CD1c-positive myeloid dendritic cell (primary cell): ENCODE results near the gene DYNC1H1.
"Not testable (repeated sequence)": the region's sequence is repeated elsewhere in the genome, so short reads cannot be mapped to it uniquely, and the experiment has no call there.

Experiments used
- DNase-seq: peaks from one replicate; pipeline ENCODE4 v3.0.0-alpha.2; 2016; ENCODE audit errors: extremely low spot score

DYNC1H1 gene

DNA sequence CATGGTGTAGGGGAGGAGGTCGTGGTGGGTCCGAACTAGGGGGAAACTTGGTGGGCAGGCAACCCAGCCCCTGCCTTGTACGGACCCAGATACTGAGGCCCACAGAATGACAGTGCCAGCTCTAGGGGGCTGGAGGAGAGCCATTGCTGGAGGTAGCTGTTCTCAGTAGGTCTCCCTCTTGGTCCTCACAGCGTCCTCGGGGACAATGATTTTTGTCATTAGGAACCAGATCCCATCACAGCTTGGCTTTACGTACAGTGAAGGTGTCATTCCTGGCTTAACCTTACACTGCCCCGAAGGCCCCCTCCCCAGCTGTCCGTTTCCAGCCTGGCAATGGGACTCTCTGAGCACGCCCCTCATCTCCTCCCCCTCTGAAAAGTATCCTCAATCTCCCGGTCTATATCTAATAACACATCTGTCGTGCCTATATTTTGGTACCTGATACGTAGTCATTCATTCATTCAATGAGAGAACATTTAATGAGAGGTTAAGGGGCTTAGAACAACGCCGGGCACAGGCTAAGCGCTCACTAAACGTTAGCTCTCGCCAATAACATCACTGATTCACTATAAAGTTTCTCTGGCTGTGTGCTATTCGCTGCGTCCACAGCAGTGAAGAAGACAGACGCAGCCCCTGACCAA lies 597 bp upstream of the DYNC1H1 start:
- DNase-seq = no peak

DNA sequence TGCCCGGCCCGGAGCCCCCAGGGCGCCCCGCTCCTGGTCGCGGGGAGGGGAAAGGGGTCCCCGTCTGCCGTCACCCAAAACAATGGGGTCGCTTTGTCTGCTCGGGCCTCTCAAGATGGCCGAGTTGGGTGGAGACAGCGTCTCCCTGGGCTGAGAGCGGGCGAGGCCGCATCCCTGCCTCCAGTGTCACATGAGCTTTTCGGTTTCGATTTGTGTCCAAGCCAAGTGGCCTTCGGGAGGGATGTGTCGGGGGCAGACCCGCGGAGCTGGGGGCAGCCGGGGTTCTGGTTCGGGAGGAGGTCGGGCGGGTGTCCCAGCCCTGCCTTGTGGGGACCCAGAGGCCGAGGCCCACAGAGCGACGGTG lies 790 bp downstream of the DYNC1H1 start:
- peak; percentile 82 for DNase-seq

DNA sequence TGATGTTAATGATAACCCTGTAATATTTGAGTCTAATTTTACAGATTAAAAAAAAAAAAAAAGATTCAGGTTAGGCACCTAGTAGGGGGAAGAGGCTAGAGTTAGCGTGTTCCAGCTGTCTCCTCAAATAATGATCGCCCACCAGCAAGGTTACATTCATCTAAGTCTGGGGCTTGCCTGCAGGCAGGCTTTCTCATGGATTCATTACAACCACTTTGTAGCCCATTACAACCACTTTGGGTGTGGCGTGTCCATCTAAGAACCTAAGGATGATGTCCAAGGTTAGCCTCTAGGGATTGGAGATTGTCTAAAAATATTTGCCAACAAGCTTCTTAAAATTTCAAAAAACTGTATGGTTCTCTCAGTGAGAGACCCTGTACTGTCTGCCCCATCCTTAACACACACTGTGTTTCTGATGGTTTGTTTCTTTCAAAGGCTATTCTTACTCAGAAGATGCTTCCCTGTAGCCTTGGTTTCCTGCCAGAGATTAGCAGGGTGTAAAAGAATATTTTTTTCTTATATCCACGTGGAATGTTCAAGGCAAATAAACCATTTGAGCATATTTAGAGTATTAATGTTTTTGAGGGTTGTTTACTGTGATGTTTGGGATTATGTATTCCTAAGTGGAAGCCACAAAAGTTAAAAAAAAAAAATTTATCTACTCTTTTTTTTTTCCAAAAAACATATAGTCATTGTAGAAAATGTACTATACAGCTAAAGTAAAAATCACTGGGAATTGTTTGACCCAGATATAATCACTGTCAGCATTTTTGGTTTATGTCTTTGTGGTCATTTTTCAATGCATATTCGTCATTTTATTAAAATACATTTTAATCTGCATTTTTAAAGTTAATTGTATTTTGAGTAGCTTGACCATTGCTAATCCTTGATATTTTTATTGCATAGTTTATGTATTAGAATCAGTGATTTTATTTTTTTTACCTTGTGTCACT lies 1.7 kb downstream of the DYNC1H1 start:
- DNase-seq = no peak

DNA sequence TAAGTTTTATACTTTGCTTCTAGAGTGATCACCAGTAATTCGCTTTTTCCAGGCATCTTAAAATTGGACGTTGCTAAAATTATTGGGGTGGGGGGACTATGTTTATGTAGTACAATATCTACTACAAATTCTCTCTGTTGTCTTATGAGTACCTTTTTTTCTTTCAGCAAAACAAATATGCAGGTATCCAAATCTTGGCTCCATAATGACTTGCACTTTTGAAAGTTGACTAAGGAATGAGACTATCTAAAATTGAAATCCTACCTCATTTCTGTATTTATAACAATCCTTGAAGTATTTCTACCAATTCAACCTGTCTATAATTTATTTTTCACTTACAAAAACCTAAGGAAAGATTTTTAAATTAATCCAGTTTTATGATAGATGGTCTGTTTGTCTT lies 2.4 kb downstream of the DYNC1H1 start:
- DNase-seq = no peak

DNA sequence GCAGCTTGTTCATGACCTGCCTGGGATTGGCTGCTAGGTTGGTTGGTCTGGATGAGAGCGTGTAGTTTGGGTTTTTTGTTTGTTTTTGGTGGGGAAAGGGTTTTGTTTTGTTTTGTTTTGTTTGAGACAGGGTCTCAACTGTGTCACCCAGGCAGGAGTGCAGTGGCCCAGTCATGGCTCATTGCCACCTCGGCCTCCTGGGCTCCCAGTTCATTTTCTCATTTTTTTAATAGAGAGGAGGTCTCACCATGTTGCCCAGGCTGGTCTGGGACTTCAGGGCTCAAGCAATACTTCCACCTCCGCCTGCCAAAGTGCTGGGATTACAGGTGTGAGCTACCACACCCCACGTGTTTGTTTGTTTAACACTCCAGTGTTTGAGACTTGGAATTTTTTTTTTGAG lies 3.8 kb downstream of the DYNC1H1 start:
- DNase-seq = no peak

DNA sequence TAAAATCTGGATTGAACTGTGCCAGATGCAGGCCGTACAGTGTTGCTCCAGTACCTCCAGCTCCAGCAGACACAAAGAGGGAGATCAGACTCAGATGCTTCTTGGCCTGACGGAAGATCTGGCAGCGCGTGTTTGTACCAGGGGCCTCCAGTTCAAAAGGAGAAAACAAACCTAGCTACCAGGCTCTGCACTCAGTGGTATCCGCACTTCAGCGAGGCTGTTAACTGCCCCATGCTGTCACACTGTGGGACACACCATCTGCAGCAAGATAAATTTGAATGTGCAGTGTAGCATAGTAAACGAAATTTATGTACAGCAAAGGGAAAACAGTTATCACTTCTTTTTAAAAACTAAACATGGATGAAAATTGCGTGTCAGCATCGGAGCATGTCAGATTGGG lies 5.1 kb downstream of the DYNC1H1 start:
- DNase-seq = no peak

DNA sequence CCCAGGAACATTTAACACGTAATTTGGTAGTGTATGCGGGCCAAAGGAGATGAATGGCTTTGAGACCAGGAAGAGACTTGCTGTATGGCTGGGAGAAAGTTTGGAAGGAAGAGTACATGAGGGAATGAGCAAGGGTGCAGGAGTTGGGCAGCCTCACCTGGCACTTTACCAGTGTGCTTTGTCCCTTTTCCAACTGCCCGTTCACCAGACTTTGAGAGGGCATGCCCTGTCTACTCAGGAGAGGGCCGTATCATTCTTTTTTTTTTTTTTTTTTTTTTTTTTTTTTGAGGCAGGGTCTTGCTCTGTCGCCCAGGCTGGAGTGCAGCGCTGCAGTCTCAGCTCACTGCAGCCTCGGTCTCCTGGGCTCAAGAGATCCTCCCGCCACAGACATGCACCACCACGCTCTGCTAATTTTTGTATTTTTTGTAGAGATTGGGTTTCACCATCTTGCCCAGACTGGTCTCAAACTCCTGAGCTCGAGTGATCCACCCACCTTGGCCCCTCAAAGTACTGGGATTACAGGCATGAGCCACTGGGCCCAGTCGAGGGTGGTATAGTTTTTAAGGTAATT lies 6.5 kb downstream of the DYNC1H1 start:
- no peak for DNase-seq

DNA sequence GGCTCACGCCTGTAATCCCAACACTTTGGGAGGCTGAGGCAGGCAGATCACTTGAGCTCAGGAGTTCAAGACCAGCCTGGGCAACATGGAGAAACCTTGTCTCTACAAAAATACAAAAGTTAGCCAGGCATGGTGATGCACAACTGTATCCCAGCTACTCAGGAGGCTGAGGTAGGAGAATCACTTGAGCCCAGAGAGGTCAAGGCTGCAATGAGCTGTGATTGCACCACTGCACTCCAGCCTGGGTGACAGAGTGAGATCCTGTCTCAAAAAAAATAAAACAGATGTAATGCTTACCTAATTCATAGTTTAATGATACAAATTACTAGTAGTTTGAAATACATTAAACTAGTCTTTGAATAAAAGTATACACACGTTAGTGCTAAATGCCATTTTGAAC lies 7.1 kb downstream of the DYNC1H1 start:
- DNase-seq = not testable (repeated sequence)

DNA sequence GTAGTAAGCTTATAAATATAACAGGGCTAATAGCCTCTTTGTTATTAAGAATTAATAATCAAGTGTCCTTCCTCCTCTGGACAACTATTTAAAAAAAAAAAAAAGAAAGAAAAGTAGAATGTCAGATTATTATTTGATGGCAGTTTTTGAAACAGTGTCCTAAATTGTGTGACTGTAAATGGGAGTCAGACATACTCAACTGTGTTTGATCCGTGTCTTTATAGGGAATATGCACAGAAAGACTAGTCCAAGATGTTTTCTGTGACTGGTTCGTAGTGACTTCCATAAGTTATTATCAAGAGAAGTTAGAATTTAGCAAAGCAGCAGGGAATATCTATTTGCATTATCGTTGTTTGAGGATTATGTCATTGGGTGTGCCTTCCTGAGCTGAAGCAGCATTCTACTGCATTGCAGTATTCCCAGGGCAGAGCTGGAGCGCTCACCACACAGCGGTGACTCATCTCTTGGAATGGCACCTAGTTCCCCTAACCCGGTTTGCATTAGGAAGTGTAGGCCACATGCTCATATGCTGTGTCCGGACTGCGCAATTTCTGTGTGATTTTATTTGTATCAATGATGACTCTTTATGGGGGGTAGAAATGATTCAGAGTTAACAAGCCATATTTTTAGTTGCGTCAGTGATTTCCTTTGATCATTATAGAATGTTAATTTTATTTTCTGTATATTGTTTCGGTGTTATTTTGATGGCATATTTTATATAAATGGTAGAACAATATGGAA lies 7.9 kb downstream of the DYNC1H1 start:
- DNase-seq = peak; percentile 94

DNA sequence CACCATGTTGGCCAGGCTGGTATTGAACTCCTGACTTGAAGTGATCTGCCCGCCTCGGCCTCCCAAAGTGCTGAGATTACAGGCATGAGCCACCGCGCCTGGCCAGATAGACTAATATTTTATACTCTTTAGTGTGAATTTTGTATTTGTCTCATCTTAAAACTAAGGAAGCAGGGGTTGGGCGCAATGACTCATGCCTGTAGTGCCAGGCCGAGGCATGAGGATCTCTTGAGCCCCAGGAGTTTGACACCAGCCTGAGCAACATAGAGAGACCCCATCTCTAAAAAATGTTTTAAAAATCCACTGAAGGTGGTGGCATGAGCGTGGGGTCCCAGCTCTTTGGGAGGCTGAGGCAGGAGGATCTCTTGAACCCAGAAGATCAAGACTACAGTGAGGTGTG lies 9.0 kb downstream of the DYNC1H1 start:
- DNase-seq = peak; percentile 48

DNA sequence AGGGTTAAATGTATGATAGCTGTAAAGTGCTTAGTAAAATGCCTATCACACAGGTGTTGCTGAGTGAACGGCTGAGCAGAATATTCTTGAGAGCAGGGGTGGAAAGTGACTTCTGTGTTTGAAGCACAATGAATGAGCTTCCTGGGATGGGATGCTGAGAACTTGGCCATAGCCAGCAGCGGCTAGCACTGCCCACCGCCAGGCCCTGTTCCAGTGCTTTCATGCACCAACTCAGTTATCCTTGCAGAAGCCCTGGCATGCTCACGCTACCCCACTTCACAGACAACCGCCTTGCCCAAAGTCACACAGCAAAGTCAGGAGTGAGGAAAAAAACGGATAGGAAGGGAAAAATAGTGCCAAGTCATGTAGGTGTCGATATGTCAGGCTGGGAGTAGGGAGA lies 10.9 kb downstream of the DYNC1H1 start:
- no peak for DNase-seq

DNA sequence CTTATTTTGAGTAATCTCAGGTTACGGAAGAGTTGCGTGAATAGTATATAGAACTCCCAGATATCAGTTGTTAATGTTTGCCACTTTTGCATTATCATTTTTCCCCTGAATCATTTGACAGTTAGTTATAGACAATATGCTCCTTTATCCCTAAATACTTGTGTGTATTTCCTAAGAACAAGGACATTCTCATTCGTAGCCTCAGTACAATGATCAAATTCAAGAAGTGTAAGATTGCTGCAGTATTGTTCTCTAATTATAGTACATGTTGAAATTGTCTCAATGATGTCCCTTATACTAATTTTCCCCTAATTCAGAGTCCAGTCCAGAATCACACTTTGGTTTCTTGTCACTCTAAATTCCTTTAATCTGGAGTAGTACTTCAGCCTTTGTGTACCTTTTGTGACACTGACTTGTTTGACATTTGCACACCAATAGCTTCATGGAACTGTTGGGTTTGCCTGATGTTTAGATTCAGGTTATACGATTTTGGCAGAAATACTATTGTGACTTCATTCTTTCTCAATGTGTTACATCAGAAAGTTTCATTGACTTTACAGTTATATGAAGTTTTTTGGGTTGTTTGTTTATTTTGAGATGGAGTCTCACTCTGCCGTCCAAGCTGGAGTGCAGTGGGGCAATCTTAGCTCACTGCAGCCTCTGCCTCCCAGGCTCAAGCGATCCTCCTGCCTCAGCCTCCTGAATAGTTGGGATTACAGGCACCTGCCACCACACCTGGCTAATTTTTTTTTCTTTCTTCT lies 13.1 kb downstream of the DYNC1H1 start:
- no peak for DNase-seq

DNA sequence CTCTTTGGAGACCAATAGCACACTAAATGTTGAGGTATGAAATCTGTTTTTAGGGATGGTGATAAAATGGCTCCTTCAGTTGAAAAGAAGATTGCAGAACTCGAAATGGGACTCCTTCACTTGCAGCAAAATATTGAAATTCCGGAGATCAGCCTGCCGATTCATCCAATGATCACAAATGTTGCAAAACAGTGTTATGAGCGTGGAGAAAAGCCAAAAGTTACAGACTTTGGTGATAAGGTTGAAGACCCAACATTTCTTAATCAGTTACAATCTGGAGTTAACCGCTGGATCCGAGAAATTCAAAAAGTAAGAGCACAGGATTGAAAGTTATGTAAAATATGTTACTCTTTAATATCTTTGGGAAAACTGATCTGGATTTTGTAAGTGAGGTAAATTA lies 15.3 kb downstream of the DYNC1H1 start:
- DNase-seq = no peak

DNA sequence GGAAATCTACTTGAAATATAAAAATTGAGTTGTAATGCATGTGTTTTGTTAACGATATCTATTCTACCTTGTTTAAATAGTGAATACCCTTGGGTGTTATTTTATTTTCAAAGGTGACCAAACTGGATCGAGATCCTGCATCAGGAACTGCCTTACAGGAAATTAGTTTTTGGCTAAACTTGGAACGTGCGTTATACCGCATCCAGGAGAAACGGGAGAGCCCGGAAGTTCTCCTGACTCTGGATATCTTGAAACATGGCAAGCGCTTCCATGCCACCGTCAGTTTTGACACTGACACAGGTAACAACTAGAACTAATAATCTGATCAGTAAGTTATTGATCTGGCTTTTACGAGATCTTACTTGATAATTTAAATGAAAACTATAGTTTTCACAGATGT lies 15.9 kb downstream of the DYNC1H1 start:
- no peak for DNase-seq

DNA sequence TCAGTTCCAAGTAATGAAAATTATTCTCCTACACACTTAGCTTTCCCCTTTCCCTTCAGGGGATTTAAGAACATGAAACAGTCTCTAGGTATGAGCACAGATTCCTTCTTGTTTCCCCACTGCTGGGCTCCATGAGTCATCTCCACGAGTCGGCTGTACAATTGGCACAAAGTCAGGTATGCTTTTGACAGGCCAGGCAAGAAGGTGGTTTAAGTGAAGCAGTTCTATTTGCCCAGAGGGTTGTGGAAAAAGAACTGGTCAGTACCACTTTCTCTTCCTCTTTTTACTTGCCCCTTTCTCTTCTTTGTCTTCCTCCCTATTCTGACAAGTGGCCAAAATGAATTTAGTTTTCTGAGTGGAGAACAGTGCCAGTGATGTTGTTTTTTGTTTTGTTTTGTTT lies 16.3 kb downstream of the DYNC1H1 start:
- peak; percentile 70 for DNase-seq

DNA sequence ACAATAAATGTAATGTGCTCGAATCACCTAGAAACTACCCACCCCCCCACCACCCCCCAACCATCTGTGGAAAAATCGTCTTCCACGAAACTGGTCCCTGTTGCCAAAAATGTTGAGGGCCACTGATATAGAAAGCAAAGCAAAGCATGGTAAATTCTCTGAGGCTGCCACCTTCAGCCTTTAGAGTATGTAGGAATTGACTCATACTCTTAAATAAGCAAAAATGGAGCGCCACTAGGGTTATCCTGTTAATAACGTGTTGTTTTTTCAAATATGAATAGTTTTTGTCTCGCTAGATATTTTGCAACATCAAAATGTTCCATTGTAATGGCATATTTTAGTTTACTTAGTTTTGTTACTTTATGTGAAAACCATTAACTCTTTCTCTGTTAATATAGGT lies 18.2 kb downstream of the DYNC1H1 start:
- no peak for DNase-seq

DNA sequence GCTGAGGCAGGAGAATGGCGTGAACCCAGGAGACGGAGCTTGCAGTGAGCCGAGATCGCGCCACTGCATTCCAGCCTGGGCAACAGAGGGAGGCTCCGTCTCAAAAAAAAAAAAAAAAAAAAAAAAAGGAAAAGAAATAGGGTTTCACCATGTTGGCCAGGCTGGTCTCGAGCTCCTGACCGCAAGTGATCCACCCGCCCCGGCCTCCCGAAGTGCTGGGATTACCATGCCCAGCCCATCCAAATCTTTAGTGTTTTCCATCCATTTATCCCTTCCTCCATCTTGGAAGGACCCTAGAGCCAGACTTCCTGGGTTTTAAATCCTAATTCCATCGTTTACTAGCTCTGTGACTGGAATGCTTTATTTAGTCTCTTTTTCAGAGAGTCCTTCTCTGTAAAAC lies 20.5 kb downstream of the DYNC1H1 start:
- not testable (repeated sequence) for DNase-seq

DNA sequence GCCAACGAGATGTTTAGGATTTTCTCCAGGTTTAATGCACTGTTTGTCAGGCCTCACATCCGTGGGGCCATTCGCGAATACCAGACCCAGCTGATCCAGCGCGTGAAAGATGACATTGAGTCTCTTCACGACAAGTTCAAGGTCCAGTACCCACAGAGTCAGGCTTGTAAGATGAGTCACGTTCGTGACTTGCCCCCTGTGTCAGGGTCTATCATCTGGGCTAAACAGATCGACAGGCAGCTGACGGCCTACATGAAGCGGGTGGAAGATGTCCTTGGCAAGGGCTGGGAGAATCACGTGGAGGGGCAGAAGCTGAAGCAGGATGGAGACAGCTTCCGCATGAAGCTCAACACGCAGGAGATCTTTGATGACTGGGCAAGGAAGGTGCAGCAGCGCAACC lies 21.6 kb downstream of the DYNC1H1 start:
- no peak for DNase-seq

DNA sequence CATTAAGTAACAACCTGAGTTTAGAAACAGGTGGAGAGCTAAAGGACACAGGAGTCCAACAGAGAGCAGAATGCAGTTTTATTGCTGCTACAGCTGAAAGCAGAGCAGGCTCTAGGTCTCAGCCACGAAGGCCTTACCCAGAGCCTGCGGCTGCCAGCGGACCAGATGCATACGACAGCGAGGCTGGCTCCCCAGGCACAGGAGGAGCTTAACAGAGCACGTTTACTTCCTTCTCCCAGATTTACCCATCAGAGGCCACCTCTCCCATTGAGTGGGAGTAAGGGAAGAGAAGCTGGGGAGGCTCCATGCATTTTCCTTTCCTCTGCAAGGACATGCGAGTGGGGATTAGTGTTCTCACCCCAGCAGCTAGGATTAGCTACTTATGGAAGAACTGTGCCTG lies 22.6 kb downstream of the DYNC1H1 start:
- no peak for DNase-seq

DNA sequence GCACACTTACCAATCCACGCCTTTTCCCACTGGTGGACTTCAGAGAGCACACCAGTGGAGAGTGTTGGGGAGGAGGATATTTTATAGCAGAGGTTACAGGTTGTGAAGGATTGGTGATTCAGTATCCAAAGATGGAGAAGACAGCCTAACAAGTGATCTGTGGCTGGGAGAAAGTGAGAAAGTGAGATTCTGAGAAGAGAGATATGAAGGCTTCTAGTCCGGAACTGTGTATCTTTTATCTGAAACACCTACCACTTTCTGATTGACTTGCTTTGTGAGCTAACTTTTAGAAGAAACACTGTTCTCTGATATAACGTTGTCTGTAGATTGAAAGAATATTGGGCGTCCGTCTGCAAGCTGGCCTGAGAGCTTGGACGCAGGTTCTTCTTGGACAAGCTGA lies 24.0 kb downstream of the DYNC1H1 start:
- no peak for DNase-seq

DNA sequence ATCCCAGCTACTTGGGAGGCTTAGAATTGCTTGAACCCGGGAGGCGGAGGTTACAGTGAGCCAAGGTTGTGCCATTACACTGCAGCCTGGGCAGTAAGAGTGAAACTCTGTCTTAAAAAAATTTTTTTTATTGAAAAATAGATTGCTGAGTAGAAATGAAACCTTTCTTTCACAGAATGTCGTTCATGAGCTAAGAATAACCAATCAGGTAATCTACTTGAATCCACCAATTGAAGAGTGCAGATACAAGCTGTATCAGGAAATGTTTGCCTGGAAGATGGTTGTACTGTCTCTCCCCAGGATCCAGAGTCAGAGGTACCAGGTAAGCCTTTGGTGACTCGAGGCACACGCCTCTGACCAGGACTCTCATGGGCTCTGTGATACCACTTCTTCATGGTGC lies 27.0 kb downstream of the DYNC1H1 start:
- DNase-seq = no peak

DNA sequence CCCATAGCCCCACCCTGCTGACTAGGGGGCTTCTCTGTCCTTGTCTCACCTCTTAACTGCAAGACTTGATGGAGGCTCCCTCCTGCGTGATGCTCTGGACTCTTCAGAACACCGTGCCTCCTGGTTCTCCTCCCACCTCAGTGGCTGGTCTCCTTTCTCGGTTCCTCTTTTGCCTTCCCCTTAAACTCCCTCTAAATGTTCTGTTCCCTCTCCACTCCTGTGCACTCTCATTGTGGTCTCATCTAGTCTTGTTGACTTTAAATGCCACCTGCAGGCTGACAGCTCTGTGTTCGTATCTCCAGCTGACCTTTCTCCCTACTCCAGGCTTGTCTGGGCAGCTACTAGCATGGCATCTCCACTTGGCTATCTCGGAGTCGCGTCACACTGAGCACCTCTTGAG lies 28.3 kb downstream of the DYNC1H1 start:
- DNase-seq = peak; percentile 87
